Naive B cell (primary cell): Measurements from ENCODE around the gene PMF1. TPM values are rescaled to one million over a fixed set of nuclear protein-coding genes. Genes with fewer than 3 reads are reported as not detected.

ENCODE experiments used
- ATAC-seq, 2 donors: fragments of 150-1000 bp; cut with Tn5 transposase; 2 replicates each; pipeline ENCODE4 v1.10.0; 2021; ENCODE audit warnings: low read depth in 2 of 2, mild to moderate bottlenecking in 2 of 2, moderate library complexity in 2 of 2
- DNase-seq: peaks from one replicate; pipeline ENCODE4 v3.0.0; 2022
- H3K27ac Mint-ChIP-seq, 6 donors: one replicate each; pipeline ENCODE4 v1.8.0; 2020 to 2022; ENCODE audit warnings: mild to moderate bottlenecking in 6 of 6, mixed read lengths in 6 of 6, moderate library complexity in 5 of 6, inconsistent platforms in 2 of 6
- H3K27me3 Mint-ChIP-seq, 3 donors: one replicate each; pipeline ENCODE4 v1.8.0; 2021 to 2022; ENCODE audit warnings: mixed read lengths in 3 of 3, mild to moderate bottlenecking in 1 of 3
- H3K36me3 Mint-ChIP-seq, 2 donors: one replicate each; pipeline ENCODE4 v1.8.0; 2020 to 2022; ENCODE audit warnings: mixed read lengths in 2 of 2, inconsistent platforms in 1 of 2, mild to moderate bottlenecking in 1 of 2
- H3K4me1 Mint-ChIP-seq, 3 donors: one replicate each; pipeline ENCODE4 v1.8.0; 2020 to 2022; ENCODE audit warnings: mixed read lengths in 3 of 3, inconsistent platforms in 1 of 3, mild to moderate bottlenecking in 1 of 3, moderate library complexity in 1 of 3
- H3K4me3 Mint-ChIP-seq, 8 donors: one replicate each; pipeline ENCODE4 v1.8.0; 2020 to 2022; ENCODE audit warnings: mild to moderate bottlenecking in 8 of 8, mixed read lengths in 8 of 8, moderate library complexity in 8 of 8, inconsistent platforms in 2 of 8
- H3K9me3 Mint-ChIP-seq, 7 donors: one replicate each; pipeline ENCODE4 v1.8.0; 2020 to 2022; ENCODE audit warnings: mixed read lengths in 7 of 7, mild to moderate bottlenecking in 5 of 7, inconsistent platforms in 2 of 7, moderate library complexity in 1 of 7
- polyA plus RNA-seq, 6 donors: library from polyadenylated mRNA; unstranded; fragments of 300-500 nt; fragmentation: Illumina TruSeq; gene quantifications; one replicate each; pipeline ENCODE4 v1.2.3, GENCODE V29; 2021; ENCODE audit warnings: low read depth in 6 of 6

Gene PMF1
- polyA plus RNA-seq, 6 donors from 2014 or later, result 107 to 157 (median 115) TPM

GRCh38 chr1:156232201-156232894, 19.5 kb downstream of the PMF1 start:
- Mint-ChIP-seq H3K4me1 (peaks cover 0 to 1% (median 0%) of the 10 kb centered on the region in 3 donors), H3K4me3 (no peak overlapping the region), H3K9me3 (no peaks in the 10 kb centered on the region), H3K27ac (peak overlapping the region in 1 of 6 donors; percentile 63), H3K36me3 (peaks cover 0 to 12% of the 10 kb centered on the region in 2 donors), H3K27me3 (no peaks in the 10 kb centered on the region)
- DNase-seq (no peak), ATAC-seq (no peak)

GRCh38 chr1:156233426-156234127, 20.8 kb downstream of the PMF1 start:
- Mint-ChIP-seq H3K27ac (no peak overlapping the region), H3K36me3 (peaks cover 0 to 13% of the 10 kb centered on the region in 2 donors), H3K27me3 (no peaks in the 10 kb centered on the region), H3K4me3 (peak overlapping the region in 2 of 8 donors; percentile 6 to 35), H3K9me3 (no peaks in the 10 kb centered on the region), H3K4me1 (peaks cover 0 to 1% (median 0%) of the 10 kb centered on the region in 3 donors)
- ATAC-seq (no peak), DNase-seq (no peak)

- no peaks in the 10 kb centered on the region for H3K27me3 Mint-ChIP-seq
- H3K9me3 Mint-ChIP-seq, result no peaks in the 10 kb centered on the region
- H3K4me1 Mint-ChIP-seq, result peaks cover 0 to 1% (median 0%) of the 10 kb centered on the region in 3 donors
- no peak overlapping the region for H3K4me3 Mint-ChIP-seq
- no peak for ATAC-seq
- H3K36me3 Mint-ChIP-seq, result peaks cover 4 to 25% of the 10 kb centered on the region in 2 donors
- no peak for DNase-seq
- H3K27ac Mint-ChIP-seq, result no peak overlapping the region
Observed at GRCh38 chr1:156236164-156236563, 23.4 kb downstream of the PMF1 start.

- H3K36me3 Mint-ChIP-seq, result peaks cover 4 to 25% of the 10 kb centered on the region in 2 donors
- no peak overlapping the region for H3K27ac Mint-ChIP-seq
- no peaks in the 10 kb centered on the region for H3K9me3 Mint-ChIP-seq
- DNase-seq (no peak), ATAC-seq (no peak)
- no peaks in the 10 kb centered on the region for H3K27me3 Mint-ChIP-seq
- no peak overlapping the region for H3K4me3 Mint-ChIP-seq
- peaks cover 0 to 1% (median 0%) of the 10 kb centered on the region in 3 donors for H3K4me1 Mint-ChIP-seq
Observed at GRCh38 chr1:156238248-156238647, 25.4 kb downstream of the PMF1 start.

- H3K9me3 Mint-ChIP-seq, result no peaks in the 10 kb centered on the region
- no peak for DNase-seq
- H3K27me3 Mint-ChIP-seq, result peaks cover 0 to 23% (median 10%) of the 10 kb centered on the region in 3 donors
- no peak overlapping the region for H3K27ac Mint-ChIP-seq
- H3K4me3 Mint-ChIP-seq, result no peak overlapping the region
- ATAC-seq, result no peak
- peaks cover 13 to 18% (median 16%) of the 10 kb centered on the region in 3 donors for H3K4me1 Mint-ChIP-seq
- peaks cover 4 to 25% of the 10 kb centered on the region in 2 donors for H3K36me3 Mint-ChIP-seq
Observed at GRCh38 chr1:156241311-156241811, 28.6 kb downstream of the PMF1 start.

- H3K27me3 Mint-ChIP-seq, result peaks cover 0 to 23% (median 10%) of the 10 kb centered on the region in 3 donors
- H3K4me1 Mint-ChIP-seq, result peaks cover 13 to 20% (median 16%) of the 10 kb centered on the region in 3 donors
- no peak for ATAC-seq
- no peaks in the 10 kb centered on the region for H3K9me3 Mint-ChIP-seq
- H3K27ac Mint-ChIP-seq, result peak within 1 kb of the TSS in 1 of 6 donors; percentile 74
- no peak within 1 kb of the TSS for H3K4me3 Mint-ChIP-seq
- H3K36me3 Mint-ChIP-seq, result peaks cover 4 to 23% of the 10 kb centered on the region in 2 donors
- no peak for DNase-seq
Observed at GRCh38 chr1:156241926-156242325, 29.1 kb downstream of the PMF1 start, which contains the start of gene BGLAP. Gene BGLAP (plus strand): TSS chr1:156242184. CDS start chr1:156242232, 48 bp downstream.

GRCh38 chr1:156242738-156243137, 29.9 kb downstream of the PMF1 start:
- DNase-seq (no peak), ATAC-seq (no peak)
- Mint-ChIP-seq H3K9me3 (no peaks in the 10 kb centered on the region), H3K27ac (peak overlapping the region in 1 of 6 donors; percentile 74), H3K4me1 (peaks cover 13 to 20% (median 16%) of the 10 kb centered on the region in 3 donors), H3K27me3 (peaks cover 0 to 23% (median 10%) of the 10 kb centered on the region in 3 donors), H3K36me3 (peaks cover 4 to 19% of the 10 kb centered on the region in 2 donors), H3K4me3 (no peak overlapping the region)

GRCh38 chr1:156244126-156244525, 31.3 kb downstream of the PMF1 start:
- DNase-seq, result no peak
- Mint-ChIP-seq H3K9me3 (no peaks in the 10 kb centered on the region), H3K4me3 (peak overlapping the region in 2 of 8 donors; percentile 66 to 85), H3K27me3 (peaks cover 0 to 23% (median 10%) of the 10 kb centered on the region in 3 donors), H3K36me3 (peaks cover 4 to 11% of the 10 kb centered on the region in 2 donors), H3K27ac (peak overlapping the region in 2 of 6 donors; percentile 41 to 53), H3K4me1 (peaks cover 13 to 20% (median 16%) of the 10 kb centered on the region in 3 donors)
- no peak for ATAC-seq

- DNase-seq (no peak), ATAC-seq (no peak)
- Mint-ChIP-seq H3K4me1 (peaks cover 13 to 20% (median 16%) of the 10 kb centered on the region in 3 donors), H3K27ac (peak overlapping the region in 2 of 6 donors; percentile 41 to 53), H3K9me3 (no peaks in the 10 kb centered on the region), H3K4me3 (peak overlapping the region; percentile 51 to 86 (median 78)), H3K27me3 (peaks cover 0 to 23% (median 10%) of the 10 kb centered on the region in 3 donors), H3K36me3 (peaks cover 3 to 5% of the 10 kb centered on the region in 2 donors)
Observed at GRCh38 chr1:156244712-156245111, 31.9 kb downstream of the PMF1 start.

- H3K36me3 Mint-ChIP-seq, result peaks cover 0 to 6% of the 10 kb centered on the region in 2 donors
- H3K27ac Mint-ChIP-seq, result peak overlapping the region in 1 of 6 donors; percentile 30
- DNase-seq (peak; percentile 19), ATAC-seq (peak; percentile 63 to 70)
- peaks cover 13 to 20% (median 16%) of the 10 kb centered on the region in 3 donors for H3K4me1 Mint-ChIP-seq
- peak overlapping the region; percentile 66 to 90 (median 82) for H3K4me3 Mint-ChIP-seq
- no peaks in the 10 kb centered on the region for H3K9me3 Mint-ChIP-seq
- H3K27me3 Mint-ChIP-seq, result peaks cover 0 to 23% (median 10%) of the 10 kb centered on the region in 3 donors
Observed at GRCh38 chr1:156245451-156246232, 32.8 kb downstream of the PMF1 start.

- Mint-ChIP-seq H3K4me3 (peak overlapping the region in 6 of 8 donors; percentile 36 to 85 (median 54)), H3K27ac (no peak overlapping the region), H3K9me3 (no peaks in the 10 kb centered on the region), H3K27me3 (peaks cover 0 to 23% (median 10%) of the 10 kb centered on the region in 3 donors), H3K36me3 (peaks cover 0 to 8% of the 10 kb centered on the region in 2 donors), H3K4me1 (peaks cover 13 to 20% (median 16%) of the 10 kb centered on the region in 3 donors)
- ATAC-seq, result no peak
- DNase-seq, result no peak
Observed at GRCh38 chr1:156246241-156246780, 33.5 kb downstream of the PMF1 start.

GRCh38 chr1:156246781-156247459, 34.1 kb downstream of the PMF1 start:
- peaks cover 0 to 23% (median 10%) of the 10 kb centered on the region in 3 donors for H3K27me3 Mint-ChIP-seq
- H3K27ac Mint-ChIP-seq, result no peak overlapping the region
- peaks cover 0 to 8% of the 10 kb centered on the region in 2 donors for H3K36me3 Mint-ChIP-seq
- H3K9me3 Mint-ChIP-seq, result no peaks in the 10 kb centered on the region
- ATAC-seq (no peak), DNase-seq (no peak)
- H3K4me3 Mint-ChIP-seq, result no peak overlapping the region
- peaks cover 13 to 20% (median 16%) of the 10 kb centered on the region in 3 donors for H3K4me1 Mint-ChIP-seq
